ENCODE results near the gene KLF12. TPM values are rescaled to one million over a fixed set of nuclear protein-coding genes. Genes with fewer than 3 reads are reported as not detected.

KLF12 gene
- total RNA-seq, 2 experiments from 2014 or later: 69.5 to 74.7 TPM

DNA sequence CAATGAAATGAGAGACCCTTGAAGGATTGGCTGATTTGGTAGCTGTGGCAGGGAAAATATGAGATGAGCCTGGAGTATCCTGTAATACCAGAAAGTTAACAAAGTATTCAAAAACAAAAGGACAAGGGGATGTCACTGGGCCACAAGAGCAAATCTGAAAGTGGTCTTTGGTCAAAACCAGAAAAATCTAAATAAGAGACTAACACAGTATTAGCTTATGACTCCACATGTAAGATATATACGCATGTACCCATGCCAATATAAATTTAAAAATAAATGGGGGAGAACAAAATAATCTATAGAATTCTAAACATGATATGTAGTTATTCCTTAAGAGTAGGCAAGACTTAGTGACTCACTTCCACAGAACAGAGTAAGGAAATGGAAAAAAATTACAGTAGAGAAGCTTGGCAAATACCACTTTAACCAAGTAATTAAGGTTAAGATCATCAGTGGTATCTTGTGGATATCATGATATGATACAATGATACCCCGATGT, 16.9 kb downstream of the KLF12 start:
- H3K36me3 Mint-ChIP-seq (ENCODE audit: low read depth): peaks cover 83% of the 10 kb centered on the region
- Histone ChIP-seq H3K4me3 (ENCODE audit: low read length) (no peak overlapping the region), H3K27me3 (ENCODE audit: control insufficient read depth in 1 of 2, insufficient read depth in 2 of 2, low read length in 2 of 2) (no peaks in the 10 kb centered on the region), H3K9me3 (ENCODE audit: control insufficient read depth in 1 of 2, insufficient read depth in 1 of 2, low read length in 2 of 2) (peaks cover 16 to 25% of the 10 kb centered on the region in 2 experiments), H3K27ac (ENCODE audit: low read depth in 1 of 2, low read length in 2 of 2) (no peak overlapping the region), H3K36me3 (ENCODE audit: insufficient read depth, low read length) (peaks cover 7% of the 10 kb centered on the region), H3K4me1 (ENCODE audit: insufficient read depth, low read length) (peaks cover 18% of the 10 kb centered on the region)
- H3K4me1 Mint-ChIP-seq (ENCODE audit: low read depth): peaks cover 76% of the 10 kb centered on the region
- intact Hi-C loops (cut with DNase I, micrococcal nuclease): loop anchor here in 1 of 2 experiments (2.0 kb wide), 1 partner anchor 16 kb away; no protein-coding TSS in a partner anchor
- ChIA-PET POLR2A (interaction anchor here (1.0 kb wide), 1 partner anchor 170 kb away, joined by 4 read pairs; no protein-coding TSS in a partner anchor), CTCF (interaction anchor here (1.2 kb wide), 1 partner anchor 21 kb away, joined by 3 read pairs; no protein-coding TSS in a partner anchor)
- H3K27ac Mint-ChIP-seq: no peak overlapping the region
- H3K9me3 Mint-ChIP-seq: peaks cover 14% of the 10 kb centered on the region
- TF ChIP-seq, protein P1, sequence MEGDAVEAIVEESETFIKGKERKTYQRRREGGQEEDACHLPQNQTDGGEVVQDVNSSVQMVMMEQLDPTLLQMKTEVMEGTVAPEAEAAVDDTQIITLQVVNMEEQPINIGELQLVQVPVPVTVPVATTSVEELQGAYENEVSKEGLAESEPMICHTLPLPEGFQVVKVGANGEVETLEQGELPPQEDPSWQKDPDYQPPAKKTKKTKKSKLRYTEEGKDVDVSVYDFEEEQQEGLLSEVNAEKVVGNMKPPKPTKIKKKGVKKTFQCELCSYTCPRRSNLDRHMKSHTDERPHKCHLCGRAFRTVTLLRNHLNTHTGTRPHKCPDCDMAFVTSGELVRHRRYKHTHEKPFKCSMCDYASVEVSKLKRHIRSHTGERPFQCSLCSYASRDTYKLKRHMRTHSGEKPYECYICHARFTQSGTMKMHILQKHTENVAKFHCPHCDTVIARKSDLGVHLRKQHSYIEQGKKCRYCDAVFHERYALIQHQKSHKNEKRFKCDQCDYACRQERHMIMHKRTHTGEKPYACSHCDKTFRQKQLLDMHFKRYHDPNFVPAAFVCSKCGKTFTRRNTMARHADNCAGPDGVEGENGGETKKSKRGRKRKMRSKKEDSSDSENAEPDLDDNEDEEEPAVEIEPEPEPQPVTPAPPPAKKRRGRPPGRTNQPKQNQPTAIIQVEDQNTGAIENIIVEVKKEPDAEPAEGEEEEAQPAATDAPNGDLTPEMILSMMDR (IDR thresholded peaks at IDR 0.05): no peak
- no peaks in the 10 kb centered on the region for H3K27me3 Mint-ChIP-seq
- ATAC-seq (ENCODE audit: poor library complexity) (no peak), DNase-seq (no peak)
- no peak overlapping the region for H3K4me3 Mint-ChIP-seq

DNA sequence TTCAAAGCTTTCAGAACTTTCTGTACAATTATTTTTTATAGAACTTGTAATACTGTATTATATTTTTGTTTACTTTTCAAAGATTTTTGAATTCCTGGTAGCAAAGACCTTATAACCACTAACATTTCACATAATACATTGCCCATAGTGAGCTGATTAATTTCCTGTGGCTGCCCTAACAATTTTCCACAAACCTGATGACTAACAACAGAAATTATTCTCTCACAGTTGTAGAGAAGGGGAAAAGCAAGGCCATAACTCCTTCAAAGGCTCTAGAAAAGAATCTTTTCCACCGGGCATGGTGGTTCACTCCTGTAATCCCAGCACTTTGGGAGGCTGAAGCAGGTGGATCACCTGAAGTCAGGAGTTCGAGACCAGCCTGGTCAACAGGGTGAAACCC, 19.1 kb downstream of the KLF12 start:
- Histone ChIP-seq H3K4me1 (ENCODE audit: insufficient read depth, low read length) (peaks cover 19% of the 10 kb centered on the region), H3K4me3 (ENCODE audit: low read length) (no peak overlapping the region), H3K27me3 (ENCODE audit: control insufficient read depth in 1 of 2, insufficient read depth in 2 of 2, low read length in 2 of 2) (no peaks in the 10 kb centered on the region), H3K27ac (ENCODE audit: low read depth in 1 of 2, low read length in 2 of 2) (no peak overlapping the region), H3K9me3 (ENCODE audit: control insufficient read depth in 1 of 2, insufficient read depth in 1 of 2, low read length in 2 of 2) (peaks cover 13 to 24% of the 10 kb centered on the region in 2 experiments), H3K36me3 (ENCODE audit: insufficient read depth, low read length) (peaks cover 7% of the 10 kb centered on the region)
- TF ChIP-seq, protein P1 (IDR thresholded peaks at IDR 0.05): no peak
- Mint-ChIP-seq H3K27ac (no peak overlapping the region), H3K4me1 (ENCODE audit: low read depth) (peaks cover 77% of the 10 kb centered on the region), H3K4me3 (no peak overlapping the region), H3K36me3 (ENCODE audit: low read depth) (peaks cover 70% of the 10 kb centered on the region), H3K9me3 (peaks cover 14% of the 10 kb centered on the region), H3K27me3 (no peaks in the 10 kb centered on the region)
- ChIA-PET CTCF (interaction anchor here (1.9 kb wide), 1 partner anchor 172 kb away, joined by 7 read pairs; no protein-coding TSS in a partner anchor), POLR2A (interaction anchor here (0.7 to 1.2 kb wide), 3 partner anchors 18 to 145 kb away, joined by 3 read pairs; no protein-coding TSS in a partner anchor)
- DNase-seq: no peak
- ATAC-seq (ENCODE audit: poor library complexity): no peak
- intact Hi-C loops (cut with DNase I, micrococcal nuclease): no loop called here

DNA sequence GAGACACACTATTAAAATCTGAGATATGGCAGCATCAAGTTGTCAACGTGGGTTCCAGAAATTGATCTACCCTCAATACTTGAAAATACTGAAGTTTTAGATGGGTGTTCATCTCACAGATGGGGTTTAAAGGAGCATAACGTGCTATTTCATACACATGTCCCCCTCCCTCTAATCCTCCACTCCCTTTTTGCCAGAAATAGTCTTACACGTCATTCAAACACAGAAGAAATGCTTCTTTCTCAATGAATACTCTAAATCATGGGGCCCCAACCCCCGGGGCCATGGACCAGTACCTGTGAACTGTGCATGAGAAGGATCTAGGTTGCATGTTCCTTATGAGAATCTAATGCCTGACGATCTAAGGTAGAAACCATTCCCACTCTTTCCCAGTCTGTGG, 19.6 kb downstream of the KLF12 start:
- intact Hi-C loops (cut with DNase I, micrococcal nuclease): no loop called here
- TF ChIP-seq, protein P1 (IDR thresholded peaks at IDR 0.05): no peak
- peaks cover 13% of the 10 kb centered on the region for H3K9me3 Mint-ChIP-seq
- no peak overlapping the region for H3K4me3 ChIP-seq (ENCODE audit: low read length)
- H3K27ac ChIP-seq (ENCODE audit: low read depth in 1 of 2, low read length in 2 of 2): no peak overlapping the region
- ATAC-seq (ENCODE audit: poor library complexity): no peak
- CTCF ChIA-PET: interaction anchor here (1.9 kb wide), 1 partner anchor 172 kb away, joined by 7 read pairs; no protein-coding TSS in a partner anchor
- H3K9me3 ChIP-seq (ENCODE audit: control insufficient read depth in 1 of 2, insufficient read depth in 1 of 2, low read length in 2 of 2): peaks cover 9 to 19% of the 10 kb centered on the region in 2 experiments
- H3K27me3 ChIP-seq (ENCODE audit: control insufficient read depth in 1 of 2, insufficient read depth in 2 of 2, low read length in 2 of 2): no peaks in the 10 kb centered on the region
- peaks cover 5% of the 10 kb centered on the region for H3K36me3 ChIP-seq (ENCODE audit: insufficient read depth, low read length)
- peaks cover 21% of the 10 kb centered on the region for H3K4me1 ChIP-seq (ENCODE audit: insufficient read depth, low read length)
- no peaks in the 10 kb centered on the region for H3K27me3 Mint-ChIP-seq
- no peak overlapping the region for H3K4me3 Mint-ChIP-seq
- peaks cover 80% of the 10 kb centered on the region for H3K4me1 Mint-ChIP-seq (ENCODE audit: low read depth)
- POLR2A ChIA-PET: interaction anchor here (0.8 kb wide), 1 partner anchor 52 kb away, joined by 3 read pairs; no protein-coding TSS in a partner anchor
- no peak for DNase-seq
- no peak overlapping the region for H3K27ac Mint-ChIP-seq
- H3K36me3 Mint-ChIP-seq (ENCODE audit: low read depth): peaks cover 66% of the 10 kb centered on the region

All from CD4-positive, alpha-beta T cell (primary cell).